Stimulated activated CD4-positive, alpha-beta T cell treated with anti-CD3 and anti-CD28 coated beads, Interleukin-1b, Interleukin-23, amount 100 ng/mL, for 1 hour (primary cell): Measurements from ENCODE around the gene ZBTB7B.

Experiments
- DNase-seq, 2 donors: peaks; one replicate each; pipeline ENCODE4 v3.0.0-alpha.2; 2020; ENCODE audit warnings: low read depth in 2 of 2

Gene ZBTB7B

DNA sequence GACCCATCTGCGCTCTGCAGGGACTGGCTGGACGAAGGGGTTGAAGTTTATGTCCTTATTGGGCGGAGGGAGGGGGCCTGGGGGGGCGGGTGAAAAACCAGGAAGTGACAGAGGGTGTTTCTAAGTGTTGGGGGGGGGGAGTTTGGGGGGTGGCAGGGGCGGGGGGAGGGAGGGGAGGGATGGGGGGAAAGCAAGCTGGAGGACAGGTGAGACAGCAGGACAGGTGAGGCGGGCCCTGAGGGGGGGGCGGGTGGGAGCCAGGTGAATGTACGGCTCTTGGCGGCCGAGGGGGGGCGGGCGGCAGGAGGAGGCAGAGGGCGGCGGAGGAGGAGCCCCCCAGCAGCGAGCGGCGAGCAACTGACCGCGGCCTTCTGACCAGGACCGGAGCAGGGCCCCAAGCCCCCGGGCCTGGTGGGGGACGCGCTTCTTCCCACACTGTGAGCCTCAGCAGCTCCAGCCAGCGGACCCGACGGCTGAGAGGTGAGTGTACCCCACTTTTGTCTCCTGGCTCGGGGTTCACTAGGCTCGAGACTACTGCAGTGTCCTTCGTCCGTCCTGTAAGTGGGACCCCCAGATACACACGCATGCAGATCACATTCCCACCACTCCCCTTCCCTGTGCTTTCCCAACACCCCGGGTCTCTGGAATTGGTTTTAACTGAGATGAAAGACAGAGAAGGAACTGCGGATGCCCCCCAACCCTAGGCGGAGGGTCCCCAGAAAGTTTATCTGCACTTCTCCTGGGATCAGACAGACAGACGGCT, at the start of gene ZBTB7B:
Gene ZBTB7B (plus strand): TSS at position 339 of the 763 bp plus-strand sequence. CDS start 11,859 bp downstream, outside the sequence.
- no peak for DNase-seq

GRCh38 chr1:154953611-154954038, 49.0 kb upstream of the ZBTB7B start:
- DNase-seq, result no peak

GRCh38 chr1:154954541-154954940, 48.1 kb upstream of the ZBTB7B start:
- no peak for DNase-seq

- peak in 1 of 2 donors; percentile 84 for DNase-seq
These were observed 47.4 kb upstream of the ZBTB7B start for GRCh38 chr1:154955039-154955717.

GRCh38 chr1:154955718-154956543, 46.7 kb upstream of the ZBTB7B start, which contains the start of gene PBXIP1:
PBXIP1 (minus strand) TSS chr1:154956099; CDS start chr1:154953721, 2,378 bp downstream.
- peak; percentile 58 to 59 for DNase-seq

DNA sequence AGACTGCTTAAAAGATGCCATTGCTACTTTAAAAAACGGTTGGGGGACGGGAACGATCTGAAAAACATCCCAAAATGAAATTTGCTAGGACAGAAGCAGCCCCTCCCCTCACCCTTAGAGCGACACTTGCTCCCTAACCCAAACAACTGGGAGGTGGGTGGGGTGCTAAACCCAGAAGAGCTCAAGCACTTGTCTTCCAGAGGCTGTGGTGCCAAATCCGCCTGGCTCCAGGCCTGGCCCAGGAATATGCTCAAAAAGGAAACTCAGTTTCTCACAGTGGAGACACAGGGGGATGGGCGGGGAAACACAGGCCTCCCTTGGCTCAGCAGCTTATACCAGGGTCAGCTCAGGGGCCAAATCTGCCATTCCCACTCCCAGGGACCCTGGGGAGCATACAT, 46.1 kb upstream of the ZBTB7B start:
- no peak for DNase-seq

GRCh38 chr1:154957091-154957657, 45.4 kb upstream of the ZBTB7B start:
- DNase-seq, result no peak

DNA sequence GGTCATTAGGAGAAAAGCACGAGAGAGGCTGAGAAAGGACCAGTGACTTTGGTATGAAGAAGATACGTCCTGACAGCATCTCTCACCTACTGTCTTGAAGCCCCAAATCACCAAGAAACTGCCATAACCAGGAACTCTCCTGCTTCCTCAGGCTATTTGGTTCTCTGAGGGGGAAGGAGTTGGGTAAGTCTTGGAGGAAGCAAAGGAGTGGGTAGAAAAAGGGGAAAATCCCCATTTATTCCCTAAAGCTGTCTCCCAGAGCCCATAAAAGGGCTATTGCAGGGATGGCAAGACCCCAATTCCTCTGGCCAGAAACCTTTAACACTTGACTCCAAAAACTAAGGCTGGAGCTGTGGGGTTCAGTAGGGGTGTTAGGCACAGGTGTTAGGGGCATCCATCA, 44.6 kb upstream of the ZBTB7B start:
- no peak for DNase-seq

DNA sequence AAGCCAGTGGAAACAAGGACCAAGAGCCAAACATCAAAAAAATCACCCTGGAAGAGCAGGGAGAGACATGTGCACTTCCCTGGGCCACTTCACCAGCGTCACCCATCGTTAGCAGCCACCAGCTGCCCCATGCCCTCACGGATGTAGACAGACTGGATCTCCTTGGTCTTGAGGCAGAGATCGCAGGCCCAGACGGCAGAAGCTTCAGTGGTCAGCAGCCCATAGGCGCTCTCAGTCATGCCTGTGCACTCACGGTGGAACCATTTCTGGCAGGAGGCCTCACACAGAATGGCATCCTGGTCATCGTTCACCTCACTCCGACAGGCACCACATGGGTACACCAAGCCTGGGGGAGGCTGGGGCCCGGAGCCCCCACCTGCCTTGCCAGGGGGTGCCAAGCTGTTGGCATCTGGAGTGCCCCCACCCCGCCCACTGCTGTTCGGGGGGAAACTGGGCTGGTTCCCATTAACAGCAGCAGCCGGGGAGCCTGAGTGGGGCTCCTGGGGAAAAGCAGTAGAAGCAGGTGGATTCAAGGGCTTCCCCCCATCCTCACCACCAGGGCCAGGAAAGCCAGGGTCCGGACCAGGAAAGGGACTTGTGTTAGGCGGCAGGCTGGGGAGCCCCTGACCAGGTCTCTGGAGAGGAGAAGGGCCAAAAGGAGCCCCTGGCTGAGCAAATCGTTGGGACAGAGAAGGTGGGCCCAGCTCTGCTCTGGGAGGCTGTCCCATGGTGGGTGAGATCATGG, 43.7 kb upstream of the ZBTB7B start:
- DNase-seq, result no peak

DNA sequence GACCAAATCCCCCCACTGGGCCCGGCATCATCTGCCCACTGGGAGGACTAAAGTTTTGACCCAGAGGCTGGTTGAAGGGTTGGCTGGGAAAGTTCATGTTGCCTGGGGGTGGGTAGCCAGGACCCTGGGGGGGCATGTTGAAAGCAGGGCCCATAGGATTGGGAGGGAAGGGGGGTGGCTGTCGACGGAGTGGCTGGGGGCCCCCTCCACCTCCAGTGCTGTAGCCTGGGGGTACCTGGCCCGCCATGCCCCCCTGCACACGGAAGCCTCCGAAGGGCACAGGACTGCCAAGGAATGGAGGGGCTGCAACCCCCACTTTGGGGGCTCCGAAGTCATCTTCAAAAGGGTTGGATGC, 43.2 kb upstream of the ZBTB7B start:
- no peak for DNase-seq

GRCh38 chr1:154960446-154961136, 42.0 kb upstream of the ZBTB7B start:
- no peak for DNase-seq

DNA sequence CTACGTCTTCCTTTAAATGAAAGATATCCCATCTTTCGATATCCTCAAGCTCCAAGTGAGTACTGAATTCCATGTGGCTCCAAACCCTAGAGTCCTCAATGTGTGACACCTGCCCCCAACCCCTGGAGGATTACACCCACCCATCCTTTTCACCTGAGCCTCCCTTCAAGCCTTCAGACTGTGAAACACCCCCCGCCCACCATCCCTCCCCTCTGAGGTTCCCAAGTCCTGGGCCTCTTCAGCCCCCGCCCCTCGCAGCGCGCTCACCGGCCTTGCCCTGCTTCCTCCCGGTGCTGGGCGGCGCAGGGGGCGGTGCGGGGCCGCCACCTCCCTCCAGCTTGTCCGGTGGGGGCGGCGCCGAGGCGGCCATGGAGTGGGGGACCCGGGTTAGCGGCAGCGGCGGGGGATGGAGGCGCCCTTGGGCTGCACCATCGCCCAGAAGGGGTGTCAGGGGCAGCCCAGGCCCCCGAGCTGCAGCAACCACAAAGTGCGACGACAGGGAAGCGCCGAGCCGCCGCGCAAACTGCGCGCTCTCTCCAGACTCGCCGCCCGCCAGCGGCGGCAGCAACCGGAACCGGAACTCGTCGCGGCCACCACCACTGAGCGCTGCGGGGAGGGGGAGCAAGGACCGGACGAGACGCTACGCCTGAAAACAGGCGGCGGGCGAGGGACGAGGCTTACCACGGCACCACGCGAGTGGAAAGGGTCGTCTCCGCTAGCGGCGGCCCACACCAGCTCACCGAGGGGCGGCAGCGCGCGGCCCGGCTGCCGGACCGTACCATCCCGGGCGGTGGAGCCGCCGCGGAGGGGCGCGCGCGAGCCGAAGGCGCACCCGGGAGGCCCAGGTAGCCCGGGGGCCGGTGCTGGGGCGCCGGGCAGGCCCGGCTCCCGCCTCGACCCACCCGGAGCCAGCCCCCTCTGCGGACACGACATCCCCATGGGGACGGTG, 41.1 kb upstream of the ZBTB7B start, which contains the start of gene PYGO2:
Gene PYGO2 (minus strand): TSS at position 576 of the 949 bp plus-strand sequence. CDS start 206 bp downstream, at position 370.
- peak; percentile 35 to 59 for DNase-seq

GRCh38 chr1:154962156-154962749, 40.3 kb upstream of the ZBTB7B start:
- no peak for DNase-seq

GRCh38 chr1:154962795-154963330, 39.7 kb upstream of the ZBTB7B start:
- no peak for DNase-seq

- no peak for DNase-seq
These were observed 39.0 kb upstream of the ZBTB7B start for GRCh38 chr1:154963643-154964042.

DNA sequence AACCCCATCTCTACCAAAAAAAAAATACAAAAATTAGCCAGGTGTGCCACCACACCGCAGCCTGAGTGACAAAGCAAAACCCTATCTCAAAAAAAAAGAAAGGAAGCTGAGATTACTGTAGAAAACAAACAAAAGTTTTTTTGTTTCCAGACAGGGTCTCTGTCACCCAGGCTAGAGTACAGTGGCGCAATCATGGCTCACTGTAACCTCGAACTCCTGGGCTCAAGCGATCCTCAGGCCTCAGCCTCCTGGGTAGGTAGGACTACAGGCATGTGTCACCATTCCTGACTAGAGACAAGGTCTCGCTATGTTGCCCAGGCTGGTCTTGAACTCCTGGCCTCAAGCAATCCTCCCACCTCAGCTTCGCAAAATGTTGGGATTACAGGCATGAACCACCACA, 38.2 kb upstream of the ZBTB7B start:
- DNase-seq, result no peak

DNA sequence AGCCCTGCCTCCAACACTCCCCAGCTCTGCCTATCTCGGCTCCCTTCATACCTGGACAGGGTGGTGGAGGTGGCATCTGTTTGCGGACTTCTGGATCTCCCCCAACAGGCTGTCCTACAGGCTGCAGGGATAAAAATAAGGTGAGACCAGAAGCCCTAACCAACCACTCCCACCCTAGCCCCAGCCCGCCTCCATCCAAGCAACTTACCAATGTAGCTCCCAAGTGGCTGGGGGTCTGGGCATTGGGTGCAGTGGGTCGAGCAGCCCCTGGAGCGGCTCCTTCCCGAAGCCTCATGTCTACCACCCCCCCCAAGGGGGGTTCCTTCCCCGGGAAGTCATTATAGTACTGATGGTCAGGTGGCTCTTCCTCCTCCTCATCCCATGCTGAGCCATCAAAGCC, 36.5 kb upstream of the ZBTB7B start:
- no peak for DNase-seq

- no peak for DNase-seq
These were observed 35.2 kb upstream of the ZBTB7B start for GRCh38 chr1:154967331-154967950.
